GM23248 (cell line): ENCODE results near the gene LRRC28.

Experiments
- EZH2 ChIP-seq: fragments of 200-600 bp; sonication (generic); IDR thresholded peaks from 2 replicates; pipeline ENCODE4 v1.6.1; 2018; ENCODE audit warnings: antibody characterized with exemption, mild to moderate bottlenecking; ENCODE audit not compliant: insufficient read depth, poor library complexity, severe bottlenecking
- EZH2phosphoT487 ChIP-seq: fragments of 200-600 bp; sonication (generic); IDR thresholded peaks from 2 replicates; pipeline ENCODE4 v1.6.1; 2018; ENCODE audit warnings: antibody characterized with exemption, moderate library complexity, mild to moderate bottlenecking, low read depth; ENCODE audit not compliant: insufficient read depth

DNA sequence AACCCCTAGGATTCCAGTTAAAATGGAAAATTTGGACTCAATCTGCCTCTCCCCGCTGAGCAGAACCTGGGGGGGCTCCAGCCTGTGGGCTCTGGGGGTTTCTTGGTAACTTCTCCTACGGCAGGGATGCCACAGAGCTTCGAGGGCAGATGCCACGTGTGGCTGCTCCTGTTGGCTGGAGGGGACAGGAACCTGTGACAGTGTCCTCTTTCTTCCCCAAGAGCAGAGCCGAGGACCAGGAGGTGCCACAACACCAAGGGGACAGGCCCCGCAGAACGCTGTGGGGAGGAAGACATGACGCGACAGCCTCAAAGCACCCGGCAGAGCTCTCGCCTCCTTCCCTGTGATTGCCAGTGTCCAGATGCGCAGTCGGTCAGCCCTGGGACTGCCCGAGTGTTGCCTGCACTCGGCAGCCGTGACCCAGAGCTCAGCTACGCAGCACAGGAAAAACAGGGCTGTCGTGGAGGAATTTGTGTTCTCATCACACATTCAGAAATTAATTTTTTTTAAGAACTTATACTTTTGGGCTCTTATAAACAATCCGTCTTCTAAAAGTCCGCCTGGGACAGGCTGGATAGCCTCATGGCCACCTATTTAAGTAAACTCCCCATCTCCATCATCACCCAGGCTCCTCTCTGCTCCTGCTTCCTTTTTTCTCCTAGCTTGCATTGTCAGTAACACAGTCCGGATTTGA lies 182.6 kb downstream of the LRRC28 start:
- no peak for TF ChIP-seq EZH2phosphoT487
- no peak for TF ChIP-seq EZH2
